ENCODE data around the gene TOP2A.

Gene TOP2A

GRCh38 chr17:40452216-40452787, 34.6 kb upstream of the TOP2A start:
- FAIRE-seq: no peak

DNA sequence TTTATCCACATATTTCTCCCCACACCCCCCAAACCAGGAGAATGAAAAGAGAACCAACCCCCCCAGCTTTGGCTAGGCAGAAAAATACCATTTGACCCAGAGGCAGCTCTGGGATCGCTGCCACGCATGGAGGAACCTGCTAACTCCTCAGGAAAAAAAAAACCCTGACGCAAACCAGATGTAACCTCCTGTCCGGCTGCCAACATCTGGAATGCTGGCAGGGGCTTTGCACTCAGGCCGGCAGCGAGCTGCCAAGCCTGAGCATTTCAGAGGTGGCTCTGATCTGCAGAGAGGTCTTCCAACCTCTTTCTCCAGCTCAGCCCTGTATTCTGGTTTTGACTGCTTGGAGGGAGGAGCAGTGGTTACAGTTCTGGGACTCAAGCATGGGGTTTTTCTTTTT, 33.7 kb upstream of the TOP2A start:
- FAIRE-seq: no peak

- no peak for FAIRE-seq
Observed at GRCh38 chr17:40450175-40450574, 32.5 kb upstream of the TOP2A start.

- no peak for FAIRE-seq
Observed at GRCh38 chr17:40448639-40449261, 31.1 kb upstream of the TOP2A start.

DNA sequence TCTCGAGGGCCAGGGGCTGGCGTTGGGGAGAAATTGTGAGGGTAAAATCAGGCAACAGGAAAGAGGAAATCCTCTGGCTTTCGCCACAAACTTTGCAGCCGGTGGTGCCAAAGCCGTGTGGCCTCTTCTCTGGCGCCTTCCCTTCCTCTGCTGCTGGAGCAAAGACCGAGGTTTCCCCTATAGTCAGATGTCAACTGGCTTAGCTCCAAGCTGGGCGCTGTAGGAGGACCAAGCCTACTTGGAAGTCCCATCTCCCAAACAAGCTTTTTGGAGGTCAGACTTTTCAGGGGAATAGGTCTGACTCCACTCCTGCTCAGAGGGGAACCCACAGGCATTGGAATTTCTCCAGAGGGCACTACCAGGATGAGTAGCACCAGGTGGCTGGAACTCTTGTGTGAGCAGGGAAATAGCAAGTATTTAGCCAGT, 30.5 kb upstream of the TOP2A start:
- no peak for FAIRE-seq

DNA sequence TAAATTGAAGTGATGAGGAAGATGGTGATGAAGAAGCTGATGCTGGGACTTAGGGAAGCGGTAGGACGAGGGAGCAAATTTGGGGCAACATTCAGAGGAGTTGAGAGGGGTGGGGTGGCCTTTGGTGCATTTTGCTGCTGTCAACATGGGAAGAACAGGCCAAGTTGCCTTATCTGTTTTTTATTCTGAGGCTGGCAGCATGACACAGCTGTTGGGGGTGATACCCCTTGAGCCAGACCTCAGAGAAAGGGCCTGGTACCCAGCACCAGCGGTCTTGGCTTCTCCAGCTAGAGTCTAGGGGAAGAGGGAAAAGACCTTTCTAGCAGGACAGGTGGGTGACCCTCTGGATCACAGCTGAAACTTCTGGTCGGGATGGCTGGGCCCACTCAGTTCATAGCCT, 30.1 kb upstream of the TOP2A start:
- no peak for FAIRE-seq

DNA sequence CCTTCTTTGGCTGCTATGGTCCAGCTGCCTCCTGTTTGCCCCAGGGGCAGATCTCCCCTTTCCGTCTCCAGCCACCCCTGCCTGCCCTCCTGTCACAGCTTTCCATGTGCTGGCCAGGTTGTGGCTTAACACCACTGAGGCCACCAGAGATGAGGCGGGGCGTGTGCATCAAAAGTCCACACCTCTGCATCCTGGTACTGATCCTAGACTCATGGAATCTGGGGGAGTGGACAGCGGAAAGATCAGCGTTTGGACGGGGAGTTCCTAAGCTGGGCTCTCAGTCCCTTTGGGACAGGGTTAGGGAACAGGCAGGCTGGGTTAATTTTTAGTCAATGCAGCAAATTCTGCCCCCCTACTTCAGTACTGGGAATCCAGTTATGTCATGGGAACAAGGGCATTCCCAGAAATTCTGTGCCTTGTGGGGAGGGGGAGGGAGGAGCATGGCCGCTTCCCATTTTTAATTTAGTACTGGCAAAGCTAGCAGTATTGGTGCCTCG, 29.5 kb upstream of the TOP2A start:
- FAIRE-seq: no peak

DNA sequence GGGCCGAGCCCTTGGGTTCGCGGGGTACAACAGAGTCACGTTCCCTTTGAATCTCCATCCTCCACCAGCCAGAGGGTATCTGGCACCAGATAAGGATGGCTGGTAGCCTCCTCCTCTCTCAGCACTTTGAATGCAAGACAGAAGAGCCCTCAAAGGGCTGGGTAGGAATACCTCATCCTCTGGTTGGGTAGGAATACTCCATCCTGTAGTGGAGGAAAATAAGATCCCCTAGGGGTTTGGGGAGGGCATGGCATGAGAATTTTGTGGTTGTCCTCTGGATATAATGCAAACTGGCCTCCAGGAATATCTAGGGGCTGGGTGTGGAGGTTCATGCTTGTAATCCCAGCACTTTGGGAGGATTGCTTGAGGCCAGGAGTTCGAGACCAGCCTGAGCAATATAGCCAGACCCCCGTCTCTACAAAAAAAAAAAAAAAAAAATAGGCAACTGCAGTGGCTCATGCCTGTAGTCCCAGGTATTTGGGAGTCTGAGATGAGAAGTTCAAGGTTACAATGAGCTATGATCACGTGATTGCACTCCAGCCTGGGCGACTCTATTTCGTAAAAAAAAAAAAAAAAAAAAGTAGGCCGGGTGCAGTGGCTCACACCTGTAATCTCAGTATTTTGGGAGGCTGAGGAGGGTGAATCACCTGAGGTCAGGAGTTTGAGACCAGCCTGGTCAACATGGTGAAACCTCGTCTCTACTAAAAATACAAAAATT, 28.2 kb upstream of the TOP2A start:
- FAIRE-seq: no peak

- FAIRE-seq: no peak
Observed at GRCh38 chr17:40443988-40444899, 26.5 kb upstream of the TOP2A start.

- no peak for FAIRE-seq
Observed at GRCh38 chr17:40443196-40443987, 25.7 kb upstream of the TOP2A start, which contains the start of gene IGFBP4. Gene IGFBP4, plus strand, starts transcription at chr17:40443450. Its CDS starts 286 bp downstream, at chr17:40443736.

- FAIRE-seq: no peak
Observed at GRCh38 chr17:40442392-40443195, 24.9 kb upstream of the TOP2A start.

DNA sequence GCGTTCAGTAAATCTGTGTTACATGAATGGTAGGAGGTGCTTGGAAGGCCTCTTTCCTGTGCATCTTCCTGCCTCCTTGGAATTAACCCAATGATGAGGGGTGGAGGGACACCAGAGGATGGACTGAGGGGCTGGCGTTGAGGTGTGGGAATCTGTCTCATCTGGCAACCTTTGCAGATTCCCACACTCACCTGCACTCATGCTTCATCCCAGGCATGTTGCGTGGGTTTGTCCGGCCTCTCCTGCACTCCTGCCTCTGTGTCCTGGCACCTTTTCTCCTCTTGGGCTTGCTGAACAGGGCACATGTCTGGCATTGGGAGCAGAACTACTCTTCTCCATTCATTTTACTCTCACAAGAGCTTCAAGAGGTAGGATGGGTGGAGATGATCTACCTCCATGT, 22.5 kb upstream of the TOP2A start:
- no peak for FAIRE-seq

GRCh38 chr17:40437095-40437732, 19.5 kb upstream of the TOP2A start:
- no peak for FAIRE-seq

DNA sequence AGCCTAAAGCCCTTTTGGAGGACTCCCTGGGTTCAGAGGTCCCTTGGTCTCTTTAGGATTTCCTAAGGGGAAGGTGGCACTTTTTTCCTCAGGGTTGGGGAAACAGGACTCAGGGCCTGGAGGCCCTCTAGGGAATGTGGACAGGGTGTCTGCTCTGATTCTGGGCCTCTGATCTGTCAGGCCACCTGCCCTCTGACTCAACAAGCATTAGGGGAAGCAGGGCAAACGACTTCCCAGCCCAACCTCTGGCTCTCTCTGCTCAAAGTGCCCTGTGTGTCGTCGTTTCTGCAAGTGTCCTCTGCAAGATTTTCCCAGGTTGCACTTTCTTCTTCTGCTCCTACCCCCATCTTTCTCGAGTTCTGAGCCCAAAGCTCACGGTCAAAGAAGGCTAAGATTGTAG, 18.9 kb upstream of the TOP2A start:
- FAIRE-seq: no peak

GRCh38 chr17:40433551-40434415, 16.1 kb upstream of the TOP2A start:
- no peak for FAIRE-seq

- no peak for FAIRE-seq
Observed at GRCh38 chr17:40432864-40433528, 15.3 kb upstream of the TOP2A start.

DNA sequence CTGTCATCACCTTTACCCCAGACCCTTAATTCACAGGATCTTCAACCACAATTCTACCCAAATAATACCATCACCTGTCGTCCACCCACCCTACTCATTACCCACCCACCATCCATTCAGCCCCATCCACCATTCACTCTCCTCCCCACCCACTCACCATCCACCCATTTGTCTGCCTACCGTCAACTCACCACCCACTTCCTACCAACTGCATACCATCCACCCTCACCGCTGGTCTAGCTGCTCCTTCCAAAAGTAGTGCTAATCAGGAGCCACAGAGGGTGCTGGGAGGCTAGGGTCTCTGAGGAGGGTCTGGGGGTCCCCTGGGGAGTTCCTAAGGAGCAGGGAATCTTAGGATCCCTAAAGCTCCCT, 13.5 kb upstream of the TOP2A start:
- FAIRE-seq: no peak

DNA sequence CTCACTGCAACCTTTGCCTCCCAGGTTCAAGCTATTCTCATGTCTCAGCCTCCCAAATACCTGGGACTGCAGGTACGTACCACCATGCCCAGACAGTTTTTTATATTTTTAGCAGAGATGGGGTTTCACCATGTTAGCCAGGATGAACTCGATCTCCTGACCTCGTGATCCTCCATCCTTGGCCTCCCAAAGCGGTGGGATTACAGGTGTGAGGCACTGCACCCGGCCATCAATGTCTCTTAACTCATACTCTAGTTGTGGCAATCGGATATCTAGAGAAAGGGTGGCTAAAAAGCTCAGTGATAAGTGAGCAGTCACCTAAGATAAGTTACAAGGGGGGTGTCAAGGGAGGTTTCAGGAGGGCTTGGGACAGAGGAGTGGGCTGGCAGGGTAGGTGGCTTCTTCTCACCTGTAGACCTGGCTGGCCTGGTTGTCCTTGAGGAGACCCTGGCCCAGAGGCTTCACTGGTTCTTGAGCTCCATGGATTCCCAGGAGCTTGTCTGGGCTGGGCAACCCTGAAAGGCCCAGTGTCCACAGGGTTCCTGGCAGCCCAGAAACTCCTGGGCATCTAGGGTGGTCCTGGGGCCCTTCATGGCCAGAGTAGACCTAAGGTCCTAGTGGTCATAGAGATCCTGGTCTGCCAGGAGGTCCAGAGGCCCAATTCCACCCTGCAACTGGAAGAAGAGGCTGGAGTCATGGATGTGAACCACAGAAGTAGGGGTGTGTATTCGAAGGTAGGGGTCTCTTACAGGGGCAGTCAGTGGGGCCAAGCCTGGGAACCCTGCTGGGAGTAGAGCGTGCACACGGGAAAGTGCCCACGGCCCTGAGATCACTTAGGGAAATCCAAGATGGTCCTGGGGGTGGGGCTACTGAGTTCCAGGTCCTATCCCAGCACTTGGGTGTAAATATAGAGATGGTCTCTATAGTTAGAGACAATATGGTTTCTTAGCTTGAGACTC, 12.9 kb upstream of the TOP2A start:
- no peak for FAIRE-seq

All from colon (tissue), 2 donors.